HG02852 (cell line): ENCODE measurements around the gene OPRM1.
A peak's percentile ranks its signal among the peaks of the same experiment; 100 is the strongest.

Experiments used
- ATAC-seq: cut with Tn5 transposase; IDR thresholded peaks from one replicate; pipeline ENCODE4 v1.9.1; 2021; ENCODE audit warnings: mild to moderate bottlenecking, moderate library complexity; ENCODE audit not compliant: unreplicated experiment

The OPRM1 gene

DNA sequence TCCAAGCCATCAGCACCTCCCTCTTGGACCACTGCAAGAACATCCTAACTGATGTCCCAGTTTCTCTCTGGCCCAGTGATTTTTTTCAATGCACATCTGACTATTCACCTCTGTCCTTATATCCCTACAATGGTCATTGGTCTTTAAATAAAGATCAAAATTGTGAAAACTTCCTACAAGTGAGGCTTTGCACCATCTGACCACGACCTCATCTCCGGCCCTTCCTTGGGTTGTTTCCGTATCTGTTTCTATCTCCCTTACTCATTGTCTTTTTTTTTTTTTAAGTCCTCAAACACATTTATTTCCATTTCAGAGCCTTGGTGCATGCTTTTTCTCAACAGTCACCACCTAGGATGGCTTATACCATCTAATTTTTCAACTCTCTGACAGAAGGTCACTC lies 229.4 kb downstream of the OPRM1 start:
- no peak for ATAC-seq

DNA sequence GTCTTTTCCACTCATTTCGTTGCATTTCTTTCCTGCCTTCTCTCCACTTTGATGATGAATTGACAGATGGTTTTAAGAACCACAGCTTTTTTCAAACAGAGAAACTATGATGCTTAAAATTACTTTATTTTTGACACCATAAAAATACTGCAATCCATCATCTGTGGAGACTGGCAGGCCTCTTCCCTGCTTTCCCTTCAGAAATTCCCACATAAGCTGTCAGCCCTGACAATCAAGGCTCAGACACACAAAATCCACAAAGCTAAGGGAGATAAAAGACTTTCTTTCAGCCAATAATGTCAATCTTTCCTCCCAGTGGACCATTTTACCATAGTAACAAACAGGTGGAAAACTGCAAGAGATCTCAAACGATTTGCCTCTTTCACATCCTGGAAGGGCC lies 235.1 kb downstream of the OPRM1 start:
- ATAC-seq: no peak

DNA sequence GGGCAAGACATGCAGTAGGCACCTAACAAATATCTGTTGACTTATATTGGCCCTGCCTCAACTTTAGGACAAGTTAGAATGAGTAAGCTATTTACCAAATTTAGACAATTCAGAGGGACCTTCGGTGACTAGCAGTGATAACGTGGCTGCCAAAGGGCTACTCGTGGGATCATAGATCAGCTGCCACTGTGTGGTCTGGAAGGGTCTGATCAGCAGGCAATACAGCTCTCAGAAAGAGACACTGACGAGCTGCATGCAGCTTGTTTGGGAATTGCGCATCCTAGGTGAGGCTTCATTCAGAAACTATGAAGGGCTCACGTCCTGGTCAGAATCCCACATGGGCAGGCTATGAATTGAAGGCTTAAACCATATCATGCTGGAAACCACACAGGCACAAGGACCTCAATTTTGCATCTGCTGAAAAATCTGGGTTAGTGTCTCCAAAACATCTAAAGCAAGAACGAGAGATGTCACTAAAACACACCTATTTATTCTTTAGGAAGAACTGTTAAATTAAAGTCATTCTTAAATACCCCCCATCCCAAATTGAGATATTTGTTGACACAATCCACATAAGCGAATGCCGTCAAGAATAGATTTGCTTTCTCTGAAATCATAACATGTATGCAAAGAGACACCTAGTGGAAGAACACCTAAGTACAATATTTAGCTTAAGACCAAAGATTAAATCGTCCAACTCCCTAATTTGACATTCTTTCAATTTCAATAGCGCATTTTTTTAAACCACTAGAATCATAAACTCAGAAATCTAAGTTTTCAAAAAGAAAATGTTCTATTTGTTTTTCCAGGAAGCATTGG lies 238.0 kb downstream of the OPRM1 start:
- peak; percentile 54 for ATAC-seq

DNA sequence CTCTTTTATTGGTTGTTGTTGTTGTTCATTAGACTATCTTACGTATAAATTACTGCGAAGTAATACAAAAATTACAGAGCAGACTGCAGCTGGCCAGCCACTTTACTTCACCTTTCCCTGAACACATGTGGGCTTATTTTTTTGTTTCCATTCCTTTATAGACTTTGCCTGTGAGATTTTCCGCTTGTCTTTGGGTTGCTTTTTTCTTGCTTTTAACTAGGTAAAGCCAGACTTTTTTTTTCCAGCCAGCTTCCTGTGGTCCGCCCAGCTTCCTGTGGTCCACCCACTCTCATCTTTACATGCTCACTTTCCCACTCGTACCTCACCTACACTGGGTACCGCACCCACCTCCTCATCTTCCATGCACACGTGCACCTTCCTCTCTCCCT lies 238.6 kb downstream of the OPRM1 start:
- no peak for ATAC-seq

DNA sequence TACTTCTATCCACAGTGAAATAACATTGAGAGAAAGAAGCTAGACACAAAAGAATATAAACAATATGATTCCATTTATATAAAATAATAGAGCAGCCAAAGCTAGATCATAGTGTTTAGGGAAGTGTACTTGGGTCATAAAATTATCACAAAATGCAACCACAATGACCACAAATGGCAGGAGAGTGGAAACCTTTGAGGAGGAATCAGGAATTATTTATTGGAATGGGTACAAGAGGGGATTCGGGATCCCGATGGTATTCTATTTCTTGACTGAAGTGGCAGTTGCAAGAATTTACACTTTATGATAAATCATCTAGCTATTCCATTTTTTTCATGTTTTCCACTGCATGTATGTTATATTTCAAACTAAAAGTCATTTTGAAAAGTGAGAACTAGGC lies 241.5 kb downstream of the OPRM1 start:
- ATAC-seq: no peak

- ATAC-seq: no peak
These were observed 245.3 kb downstream of the OPRM1 start for GRCh38 chr6:154284313-154284853.

- ATAC-seq: no peak
These were observed 246.8 kb downstream of the OPRM1 start for GRCh38 chr6:154285826-154286225.

DNA sequence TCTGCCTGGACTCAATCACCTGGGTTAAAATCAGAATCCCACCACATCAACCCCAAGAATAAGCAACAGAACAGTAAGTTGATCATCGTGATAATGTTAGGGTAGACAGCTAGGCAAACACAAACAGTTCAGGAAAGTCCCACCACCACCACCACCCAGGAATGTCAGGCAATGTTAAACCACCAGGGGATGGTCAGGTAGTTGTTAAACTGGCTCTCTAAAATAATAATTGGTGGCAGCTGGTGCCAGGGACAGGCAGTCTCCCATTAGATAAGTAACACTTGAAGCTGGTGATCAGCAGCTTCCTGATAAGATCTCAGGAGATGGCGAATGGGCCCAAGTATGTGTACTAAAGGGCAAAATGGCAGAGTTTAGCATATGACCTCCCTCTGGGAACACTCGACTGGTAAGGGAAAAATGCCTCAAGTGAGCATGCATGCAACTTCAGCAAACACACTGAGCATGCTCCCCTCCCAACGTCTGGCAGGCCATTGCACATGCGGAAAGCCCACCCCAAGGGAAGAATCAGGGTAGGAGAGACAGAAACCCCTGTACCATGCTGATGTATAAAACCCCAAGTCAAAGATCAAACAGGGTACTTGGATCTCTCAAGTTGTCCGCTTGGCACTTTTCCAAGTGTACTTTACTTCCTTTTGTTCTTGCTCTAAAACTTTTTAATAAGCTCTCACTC lies 250.9 kb downstream of the OPRM1 start:
- ATAC-seq: no peak

DNA sequence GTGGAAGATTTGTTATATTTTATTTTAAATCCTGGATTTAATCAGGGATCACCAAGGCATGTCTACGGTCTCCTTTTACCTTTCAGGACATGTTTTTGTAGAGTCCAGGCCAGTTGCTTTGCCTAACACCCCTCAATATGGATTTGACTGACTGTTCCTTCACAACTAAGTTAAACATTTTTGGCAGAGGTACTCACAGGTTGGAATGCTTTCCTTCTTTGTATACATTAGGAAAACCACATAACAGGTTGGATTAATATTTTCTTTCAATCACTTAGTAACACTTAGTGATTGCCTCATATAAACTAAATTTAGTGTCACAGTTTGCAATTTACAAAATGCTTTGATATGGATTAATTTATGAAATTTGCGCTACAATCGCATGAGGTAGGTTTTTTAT lies 253.0 kb downstream of the OPRM1 start:
- ATAC-seq: no peak

GRCh38 chr6:154292855-154293519 lies 253.9 kb downstream of the OPRM1 start:
- no peak for ATAC-seq

GRCh38 chr6:154295733-154296132 lies 256.7 kb downstream of the OPRM1 start:
- no peak for ATAC-seq
